HuH-7.5 (cell line): ENCODE measurements around the gene GLB1L.
"Not testable (repeated sequence)": the region's sequence is repeated elsewhere in the genome, so short reads cannot be mapped to it uniquely, and the experiment has no call there.

ENCODE experiments used
- DNase-seq: peaks from one replicate; pipeline ENCODE4 v3.0.0; 2011; ENCODE audit warnings: low spot score

GLB1L gene

GRCh38 chr2:219206328-219207133 is 38.7 kb downstream of the GLB1L start, which contains the start of gene ZFAND2B:
TSS of gene ZFAND2B (plus strand) at chr2:219206782. CDS start at chr2:219206988, 206 bp downstream.
- DNase-seq: peak; percentile 93

- no peak for DNase-seq
Observed at GRCh38 chr2:219205981-219206327, 39.3 kb downstream of the GLB1L start.

GRCh38 chr2:219205165-219205538 is 40.1 kb downstream of the GLB1L start:
- no peak for DNase-seq

GRCh38 chr2:219204425-219205164 is 40.6 kb downstream of the GLB1L start:
- no peak for DNase-seq

GRCh38 chr2:219201331-219201730 is 43.9 kb downstream of the GLB1L start:
- DNase-seq: not testable (repeated sequence)

- DNase-seq: not testable (repeated sequence)
Observed at GRCh38 chr2:219200502-219201326, 44.5 kb downstream of the GLB1L start.

- no peak for DNase-seq
Observed at GRCh38 chr2:219199470-219200211, 45.6 kb downstream of the GLB1L start.

- DNase-seq: no peak
Observed at GRCh38 chr2:219198974-219199373, 46.3 kb downstream of the GLB1L start.

- no peak for DNase-seq
Observed at GRCh38 chr2:219197388-219197787, 47.9 kb downstream of the GLB1L start.

- DNase-seq: no peak
Observed at GRCh38 chr2:219186754-219187456, 58.3 kb downstream of the GLB1L start.
